ENCODE data around the gene IPO13.

The IPO13 gene

GRCh38 chr1:43934101-43934985 lies 12.4 kb upstream of the IPO13 start:
- peak; percentile 97 for TF ChIP-seq CTCF (IDR thresholded peaks at IDR 0.05; ENCODE audit: control insufficient read depth, insufficient read depth, low read depth, low read length, missing control alignments)
- DNase-seq (ENCODE audit: low read depth), result no peak
- H3K4me3 ChIP-seq (ENCODE audit: control insufficient read depth, low read depth, low read length), result no peak overlapping the region

DNA sequence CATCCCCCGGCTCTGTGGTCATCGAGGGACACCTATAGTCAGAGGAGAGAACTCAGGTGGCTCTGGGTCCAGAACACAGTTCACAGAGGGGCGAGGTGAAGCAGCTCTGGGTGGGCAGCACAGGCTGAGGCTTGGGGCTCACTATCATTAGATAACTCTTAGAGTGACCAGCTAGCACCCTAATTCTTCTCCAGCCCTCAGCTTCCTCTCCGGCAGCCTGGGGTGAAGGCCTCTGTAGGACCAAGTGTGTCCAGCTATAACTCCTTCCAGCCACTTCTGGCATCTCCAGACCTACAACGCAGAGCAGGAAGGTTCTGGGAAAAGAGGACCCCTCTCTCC lies 11.8 kb upstream of the IPO13 start:
- no peak for TF ChIP-seq CTCF (IDR thresholded peaks at IDR 0.05; ENCODE audit: control insufficient read depth, insufficient read depth, low read depth, low read length, missing control alignments)
- DNase-seq (ENCODE audit: low read depth), result no peak
- no peak overlapping the region for H3K4me3 ChIP-seq (ENCODE audit: control insufficient read depth, low read depth, low read length)

DNA sequence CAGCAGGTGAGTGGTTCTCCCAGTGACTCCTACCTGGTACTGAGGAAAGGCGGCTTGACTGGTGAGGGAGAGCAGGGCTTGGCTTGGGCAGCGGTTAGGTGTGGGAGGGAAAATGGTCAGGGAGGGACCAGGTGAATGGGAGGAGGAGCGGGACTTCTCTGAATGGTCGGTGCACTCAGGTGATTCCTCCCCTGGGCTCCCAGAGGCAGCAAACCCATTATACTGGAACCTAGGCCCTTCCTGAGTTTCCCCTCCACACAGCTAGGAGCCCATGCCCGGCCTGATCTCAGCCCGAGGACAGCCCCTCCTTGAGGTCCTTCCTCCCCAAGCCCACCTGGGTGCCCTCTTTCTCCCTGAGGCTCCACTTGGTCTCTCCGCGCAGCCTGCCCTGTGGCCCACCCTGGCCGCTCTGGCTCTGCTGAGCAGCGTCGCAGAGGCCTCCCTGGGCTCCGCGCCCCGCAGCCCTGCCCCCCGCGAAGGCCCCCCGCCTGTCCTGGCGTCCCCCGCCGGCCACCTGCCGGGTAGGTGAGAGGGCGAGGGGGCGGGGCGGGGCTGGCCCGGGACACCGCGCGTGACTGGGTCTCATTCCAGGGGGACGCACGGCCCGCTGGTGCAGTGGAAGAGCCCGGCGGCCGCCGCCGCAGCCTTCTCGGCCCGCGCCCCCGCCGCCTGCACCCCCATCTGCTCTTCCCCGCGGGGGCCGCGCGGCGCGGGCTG lies 10.9 kb upstream of the IPO13 start:
- peak overlapping the region; percentile 14 for H3K4me3 ChIP-seq (ENCODE audit: control insufficient read depth, low read depth, low read length)
- no peak for DNase-seq (ENCODE audit: low read depth)
- no peak for TF ChIP-seq CTCF (IDR thresholded peaks at IDR 0.05; ENCODE audit: control insufficient read depth, insufficient read depth, low read depth, low read length, missing control alignments)

GRCh38 chr1:43936431-43937151 lies 10.2 kb upstream of the IPO13 start:
- peak; percentile 10 for TF ChIP-seq CTCF (IDR thresholded peaks at IDR 0.05; ENCODE audit: control insufficient read depth, insufficient read depth, low read depth, low read length, missing control alignments)
- DNase-seq (ENCODE audit: low read depth), result no peak
- no peak overlapping the region for H3K4me3 ChIP-seq (ENCODE audit: control insufficient read depth, low read depth, low read length)

- no peak overlapping the region for H3K4me3 ChIP-seq (ENCODE audit: control insufficient read depth, low read depth, low read length)
- DNase-seq (ENCODE audit: low read depth), result no peak
- TF ChIP-seq CTCF (IDR thresholded peaks at IDR 0.05; ENCODE audit: control insufficient read depth, insufficient read depth, low read depth, low read length, missing control alignments), result no peak
Observed at GRCh38 chr1:43937179-43937865, 9.4 kb upstream of the IPO13 start.

DNA sequence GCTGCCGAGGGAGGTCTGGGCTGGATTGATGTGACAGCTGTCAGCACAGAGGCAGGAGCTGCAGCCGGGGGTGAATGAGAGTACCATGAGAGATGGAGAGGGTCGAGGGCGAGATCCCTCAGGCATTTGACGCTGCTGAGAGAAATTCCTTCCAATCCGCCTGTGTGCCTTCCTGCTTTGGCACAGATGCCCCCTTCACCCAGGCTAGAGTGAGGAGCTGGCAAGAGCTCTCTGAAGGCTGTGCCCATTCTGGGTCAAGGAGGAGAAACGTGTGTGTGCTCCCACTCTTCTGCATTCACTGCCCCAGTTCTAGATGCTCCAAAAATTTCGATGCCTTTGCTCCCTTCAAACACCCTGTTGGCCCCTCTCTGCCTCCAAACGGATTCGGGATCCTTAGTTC lies 8.4 kb upstream of the IPO13 start:
- TF ChIP-seq CTCF (IDR thresholded peaks at IDR 0.05; ENCODE audit: control insufficient read depth, insufficient read depth, low read depth, low read length, missing control alignments), result no peak

More for the DNA sequence above, 8.4 kb upstream of the IPO13 start:
- H3K4me3 ChIP-seq (ENCODE audit: control insufficient read depth, low read depth, low read length), result no peak overlapping the region
- no peak for DNase-seq (ENCODE audit: low read depth)
